Testis (tissue), 2 donors: ENCODE data around the gene SMIM38.

Experiments
- CTCF ChIP-seq, 3 experiments: fragments of 450-650 bp in 2 of 3; fragments of 200-600 bp in 1 of 3; sonication (generic) in 1 of 3; IDR thresholded peaks; one replicate each; pipeline ENCODE4 v1.5.1; 2016 to 2019; ENCODE audit warnings: antibody characterized with exemption in 3 of 3, mild to moderate bottlenecking in 2 of 3, moderate library complexity in 1 of 3
- POLR2A ChIP-seq: fragments of 450-650 bp; IDR thresholded peaks from one replicate; pipeline ENCODE4 v1.6.1; 2017; ENCODE audit warnings: antibody characterized with exemption, mild to moderate bottlenecking, moderate library complexity

GRCh38 chr11:69127081-69127850, 28.5 kb upstream of the SMIM38 start:
- TF ChIP-seq CTCF (IDR thresholded peaks at IDR 0.05) = no peak
- no peak for TF ChIP-seq POLR2A
